ENCODE measurements around the gene MEI1.
"Not testable (repeated sequence)": the region's sequence is repeated elsewhere in the genome, so short reads cannot be mapped to it uniquely, and the experiment has no call there.

MEI1 gene

GRCh38 chr22:41826021-41826420 is 126.7 kb downstream of the MEI1 start:
- DNase-seq, result no peak

GRCh38 chr22:41826430-41827383 is 127.4 kb downstream of the MEI1 start:
- no peak for DNase-seq

GRCh38 chr22:41827671-41828070 is 128.4 kb downstream of the MEI1 start:
- no peak for DNase-seq

GRCh38 chr22:41828516-41828915 is 129.2 kb downstream of the MEI1 start:
- no peak for DNase-seq

GRCh38 chr22:41830174-41830573 is 130.9 kb downstream of the MEI1 start:
- no peak for DNase-seq

- peak; percentile 24 for DNase-seq
Measured at GRCh38 chr22:41831383-41831782, 132.1 kb downstream of the MEI1 start.

GRCh38 chr22:41831828-41832552 is 132.7 kb downstream of the MEI1 start:
- no peak for DNase-seq

- peak; percentile 100 for DNase-seq
Measured at GRCh38 chr22:41832553-41833368, 133.5 kb downstream of the MEI1 start, which contains the start of gene SREBF2. TSS of gene SREBF2 (plus strand) at chr22:41833105. CDS start at chr22:41833271, 166 bp downstream.

GRCh38 chr22:41833369-41834004 is 134.2 kb downstream of the MEI1 start:
- peak; percentile 46 for DNase-seq

- no peak for DNase-seq
Measured at GRCh38 chr22:41834005-41834944, 135.0 kb downstream of the MEI1 start.

- not testable (repeated sequence) for DNase-seq
Measured at GRCh38 chr22:41835462-41835861, 136.2 kb downstream of the MEI1 start.

GRCh38 chr22:41836551-41836950 is 137.2 kb downstream of the MEI1 start:
- DNase-seq, result no peak

- DNase-seq, result no peak
Measured at GRCh38 chr22:41838842-41839618, 139.7 kb downstream of the MEI1 start.

GRCh38 chr22:41840216-41840615 is 140.9 kb downstream of the MEI1 start:
- DNase-seq, result no peak

- no peak for DNase-seq
Measured at GRCh38 chr22:41841085-41841712, 141.9 kb downstream of the MEI1 start.

GRCh38 chr22:41842996-41843970 is 144.0 kb downstream of the MEI1 start:
- DNase-seq, result no peak

- no peak for DNase-seq
Measured at GRCh38 chr22:41844036-41844435, 144.7 kb downstream of the MEI1 start.

GRCh38 chr22:41844513-41844912 is 145.2 kb downstream of the MEI1 start:
- no peak for DNase-seq
